Pulmonary artery endothelial cell (primary cell): Measurements from ENCODE around the gene CFAP20. TPM values are rescaled to one million over a fixed set of nuclear protein-coding genes. Genes with fewer than 3 reads are reported as not detected.

Experiments used
- total RNA-seq: library from RNA; depleted of rRNA; stranded (reverse); fragments of >200 nt; gene quantifications from 2 replicates; pipeline ENCODE4 v1.2.3, GENCODE V29; 2014

Gene CFAP20
- total RNA-seq, 1 donor from 2014 or later: 41.7 TPM

Other genes starting within 250 kb of the CFAP20 start
- 0.11 and 0.20 TPM in 2 replicates for gene CNGB1, start 158.3 kb downstream of the CFAP20 start, total RNA-seq
- gene ZNF319, start 128.7 kb downstream of the CFAP20 start, total RNA-seq: 2.7 and 4.1 TPM in 2 replicates
- gene USB1, start 128.0 kb downstream of the CFAP20 start, total RNA-seq: 37.3 and 71.8 TPM in 2 replicates
- gene MMP15, start 103.6 kb downstream of the CFAP20 start, total RNA-seq: 3.6 and 5.1 TPM in 2 replicates
- 45.0 and 49.7 TPM in 2 replicates for gene CSNK2A2, start 68.7 kb upstream of the CFAP20 start, total RNA-seq
- not detected in 2 replicates for gene PRSS54, start 165.6 kb upstream of the CFAP20 start, total RNA-seq